Effector memory CD8-positive, alpha-beta T cell (primary cell): ENCODE results near the gene C15orf61.

ENCODE experiments used
- ATAC-seq: fragments of 150-1000 bp; cut with Tn5 transposase; replicated peaks from 2 replicates; pipeline ENCODE4 v1.10.0; 2021; ENCODE audit warnings: mild to moderate bottlenecking, moderate library complexity
- DNase-seq, 3 experiments: peaks; one replicate each; pipeline ENCODE4 v3.0.0; 2021
- H3K27ac Mint-ChIP-seq, 2 donors: one replicate each; pipeline ENCODE4 v1.8.0; 2022; ENCODE audit warnings: mild to moderate bottlenecking in 2 of 2, mixed read lengths in 2 of 2, moderate library complexity in 2 of 2
- H3K27me3 Mint-ChIP-seq, 2 donors: one replicate each; pipeline ENCODE4 v1.8.0; 2022; ENCODE audit warnings: mixed read lengths in 2 of 2
- H3K36me3 Mint-ChIP-seq: one replicate; pipeline ENCODE4 v1.8.0; 2022; ENCODE audit warnings: mild to moderate bottlenecking, moderate library complexity, mixed read lengths; ENCODE audit not compliant: insufficient read depth
- H3K4me1 Mint-ChIP-seq, 2 donors: one replicate each; pipeline ENCODE4 v1.8.0; 2022; ENCODE audit warnings: low read depth in 2 of 2, mixed read lengths in 2 of 2
- H3K4me3 Mint-ChIP-seq, 2 donors: one replicate each; pipeline ENCODE4 v1.8.0; 2022; ENCODE audit warnings: mild to moderate bottlenecking in 2 of 2, mixed read lengths in 2 of 2, moderate library complexity in 2 of 2
- H3K9me3 Mint-ChIP-seq, 2 donors: one replicate each; pipeline ENCODE4 v1.8.0; 2022; ENCODE audit warnings: mixed read lengths in 2 of 2

C15orf61 gene

DNA sequence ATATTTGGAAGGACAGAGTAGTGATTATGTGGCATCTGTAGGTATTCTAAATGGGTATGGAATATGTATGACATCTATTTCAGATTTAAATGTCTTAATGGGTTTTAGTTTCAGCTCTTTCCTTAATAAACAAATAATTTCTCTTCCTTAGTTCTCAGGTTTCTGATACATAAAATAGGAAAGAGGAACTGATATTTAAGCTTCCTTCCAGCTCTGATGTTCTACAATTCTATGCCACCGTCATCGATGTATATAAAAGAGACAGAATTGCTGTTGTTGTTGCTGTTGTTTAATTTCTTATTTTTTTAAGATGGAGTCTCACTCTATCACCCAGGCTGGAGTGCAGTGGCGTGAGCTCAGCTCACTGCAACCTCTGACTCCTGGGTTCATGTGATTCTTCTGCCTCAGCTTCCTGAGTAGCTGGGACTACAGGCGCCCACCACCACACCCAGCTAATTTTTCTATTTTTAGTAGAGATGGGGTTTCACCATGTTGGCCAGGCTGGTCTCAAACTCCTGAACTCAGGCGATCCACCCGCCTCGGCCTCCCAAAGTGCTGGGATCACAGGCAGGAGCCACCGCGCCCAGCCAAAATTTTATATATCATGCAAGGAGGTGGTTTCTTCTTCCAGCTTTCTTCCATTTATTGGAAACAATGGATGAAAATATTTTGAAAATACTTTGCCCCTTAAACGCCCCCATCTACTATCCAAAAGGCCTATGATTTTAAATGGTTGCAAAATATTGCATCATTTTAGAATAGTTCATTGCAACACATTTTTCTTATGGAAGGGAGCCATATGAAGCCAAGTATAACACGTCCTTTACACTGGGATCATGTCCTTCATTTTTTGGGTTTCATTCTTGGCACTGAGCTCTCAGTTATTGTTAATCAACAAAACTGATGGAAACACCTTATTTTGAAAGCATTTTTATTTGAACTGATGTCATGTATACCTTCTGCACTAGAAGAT, 13.9 kb upstream of the C15orf61 start:
- Mint-ChIP-seq H3K9me3 (no peaks in the 10 kb centered on the region), H3K4me1 (no peaks in the 10 kb centered on the region), H3K27ac (no peak overlapping the region), H3K27me3 (no peaks in the 10 kb centered on the region), H3K36me3 (peaks cover 11% of the 10 kb centered on the region), H3K4me3 (no peak overlapping the region)
- ATAC-seq (no peak), DNase-seq (no peak)

DNA sequence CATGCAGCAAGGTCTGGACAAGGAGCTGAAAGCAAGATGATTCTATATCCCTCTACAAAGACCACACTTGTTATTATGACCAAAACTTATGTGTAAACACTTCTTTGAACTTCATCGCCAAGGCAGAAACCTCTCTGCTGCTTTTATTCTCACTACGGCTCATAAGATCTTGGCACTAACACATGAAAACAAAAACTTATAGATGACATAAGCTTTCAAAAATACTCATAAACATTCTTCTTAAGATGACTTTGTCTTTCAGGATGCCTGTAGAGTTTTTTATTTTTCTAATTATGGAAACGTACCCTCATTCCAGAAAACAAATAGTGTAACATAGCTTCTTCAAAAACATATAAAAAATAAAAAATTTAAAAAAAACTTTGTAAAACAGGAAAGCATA, 12.5 kb upstream of the C15orf61 start:
- DNase-seq, result no peak
- ATAC-seq, result no peak
- Mint-ChIP-seq H3K36me3 (peaks cover 19% of the 10 kb centered on the region), H3K4me3 (no peak overlapping the region), H3K9me3 (no peaks in the 10 kb centered on the region), H3K4me1 (no peaks in the 10 kb centered on the region), H3K27ac (no peak overlapping the region), H3K27me3 (no peaks in the 10 kb centered on the region)

DNA sequence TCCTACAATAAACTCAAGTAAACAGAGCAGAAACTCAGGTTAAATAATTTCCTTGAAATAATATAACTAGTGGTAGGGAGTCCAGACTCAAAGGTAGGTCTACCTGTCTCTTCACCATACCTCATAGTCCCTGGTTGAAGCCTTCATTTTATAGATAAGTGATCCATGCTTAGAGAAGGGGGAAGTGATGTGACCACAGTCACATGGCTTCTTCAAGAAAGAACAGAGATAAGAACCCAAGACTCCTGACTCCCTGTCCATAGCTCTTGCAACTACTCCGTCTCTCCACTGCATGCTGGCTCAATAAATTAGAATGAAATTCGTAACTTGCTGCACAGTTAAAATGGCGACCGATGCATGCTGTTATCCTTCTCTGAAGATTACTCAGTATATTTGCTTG, 11.0 kb upstream of the C15orf61 start:
- DNase-seq (no peak), ATAC-seq (no peak)
- Mint-ChIP-seq H3K4me3 (no peak overlapping the region), H3K27me3 (no peaks in the 10 kb centered on the region), H3K4me1 (no peaks in the 10 kb centered on the region), H3K9me3 (no peaks in the 10 kb centered on the region), H3K27ac (no peak overlapping the region), H3K36me3 (peaks cover 19% of the 10 kb centered on the region)

DNA sequence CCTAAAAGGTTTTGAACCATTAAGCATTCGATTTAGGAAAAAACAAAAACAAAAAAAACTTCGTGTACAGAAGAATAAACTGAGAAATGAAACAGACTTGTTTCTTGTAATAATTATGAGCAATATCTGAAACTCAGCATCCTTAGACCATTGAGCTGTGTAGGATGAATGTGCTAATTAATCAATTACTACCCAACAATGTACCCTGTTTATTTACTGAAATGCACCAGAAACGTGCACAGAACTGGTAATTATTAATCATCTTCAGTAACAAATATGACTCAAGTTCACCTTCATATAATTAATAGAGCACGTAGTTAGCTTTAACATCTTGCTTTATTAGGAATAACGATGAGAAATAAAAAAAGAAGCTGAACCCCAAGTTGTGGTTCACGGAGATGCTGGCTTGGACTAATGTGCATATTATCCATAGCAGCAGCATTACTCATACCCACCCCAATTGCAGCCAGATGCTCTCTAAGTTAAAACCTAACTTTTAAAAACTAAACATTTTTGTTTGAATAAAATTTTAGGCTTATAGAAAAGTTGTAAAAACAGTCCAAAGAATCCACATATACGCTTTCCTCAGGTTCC, 10.2 kb upstream of the C15orf61 start:
- H3K4me1 Mint-ChIP-seq, result no peaks in the 10 kb centered on the region
- H3K27me3 Mint-ChIP-seq, result no peaks in the 10 kb centered on the region
- no peak overlapping the region for H3K4me3 Mint-ChIP-seq
- no peaks in the 10 kb centered on the region for H3K9me3 Mint-ChIP-seq
- H3K27ac Mint-ChIP-seq, result no peak overlapping the region
- DNase-seq (no peak), ATAC-seq (no peak)
- peaks cover 19% of the 10 kb centered on the region for H3K36me3 Mint-ChIP-seq

DNA sequence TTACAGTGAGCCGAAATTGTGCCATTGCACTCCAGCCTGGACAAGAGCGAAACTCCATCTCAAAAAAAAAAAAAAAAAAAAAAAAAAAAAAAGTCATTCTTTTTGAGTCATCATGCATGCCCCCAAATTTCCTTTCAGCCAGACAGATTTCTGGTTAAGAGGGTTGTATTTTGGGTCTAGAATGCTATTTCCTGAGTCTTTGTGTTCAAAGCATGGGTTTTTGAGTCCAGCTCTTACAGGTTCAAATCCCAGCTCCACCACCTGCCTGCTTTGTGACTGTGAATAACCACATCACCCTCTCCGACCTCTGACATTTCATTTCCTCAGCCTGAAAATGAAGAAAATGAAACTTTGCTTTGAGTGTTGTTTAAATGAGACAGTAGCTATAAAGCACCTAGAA, 9.3 kb upstream of the C15orf61 start:
- no peaks in the 10 kb centered on the region for H3K27me3 Mint-ChIP-seq
- no peaks in the 10 kb centered on the region for H3K4me1 Mint-ChIP-seq
- DNase-seq, result no peak
- no peak overlapping the region for H3K4me3 Mint-ChIP-seq
- H3K27ac Mint-ChIP-seq, result no peak overlapping the region
- H3K36me3 Mint-ChIP-seq, result peaks cover 19% of the 10 kb centered on the region
- ATAC-seq, result no peak
- H3K9me3 Mint-ChIP-seq, result no peaks in the 10 kb centered on the region

DNA sequence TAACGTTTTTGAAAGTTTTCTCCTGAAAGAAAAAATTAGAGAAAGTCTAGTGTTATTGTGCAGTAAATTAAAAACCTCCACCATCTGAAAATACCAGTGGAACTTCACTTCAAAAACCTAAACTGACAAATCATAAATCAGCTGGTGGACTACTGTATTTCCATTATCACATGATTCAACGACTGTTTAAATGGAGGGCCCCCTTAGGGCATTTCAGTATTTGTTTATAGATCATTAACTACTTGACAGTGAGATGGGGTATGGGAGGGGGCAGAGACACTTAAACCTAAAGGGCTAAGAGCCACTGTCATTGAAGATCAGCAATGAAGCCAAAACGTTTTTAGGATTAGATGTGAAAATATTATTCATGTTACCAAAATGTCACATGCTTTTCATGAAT, 8.8 kb upstream of the C15orf61 start:
- no peak for DNase-seq
- Mint-ChIP-seq H3K9me3 (no peaks in the 10 kb centered on the region), H3K27me3 (no peaks in the 10 kb centered on the region), H3K4me3 (no peak overlapping the region), H3K4me1 (no peaks in the 10 kb centered on the region), H3K36me3 (peaks cover 19% of the 10 kb centered on the region), H3K27ac (no peak overlapping the region)
- ATAC-seq, result no peak

DNA sequence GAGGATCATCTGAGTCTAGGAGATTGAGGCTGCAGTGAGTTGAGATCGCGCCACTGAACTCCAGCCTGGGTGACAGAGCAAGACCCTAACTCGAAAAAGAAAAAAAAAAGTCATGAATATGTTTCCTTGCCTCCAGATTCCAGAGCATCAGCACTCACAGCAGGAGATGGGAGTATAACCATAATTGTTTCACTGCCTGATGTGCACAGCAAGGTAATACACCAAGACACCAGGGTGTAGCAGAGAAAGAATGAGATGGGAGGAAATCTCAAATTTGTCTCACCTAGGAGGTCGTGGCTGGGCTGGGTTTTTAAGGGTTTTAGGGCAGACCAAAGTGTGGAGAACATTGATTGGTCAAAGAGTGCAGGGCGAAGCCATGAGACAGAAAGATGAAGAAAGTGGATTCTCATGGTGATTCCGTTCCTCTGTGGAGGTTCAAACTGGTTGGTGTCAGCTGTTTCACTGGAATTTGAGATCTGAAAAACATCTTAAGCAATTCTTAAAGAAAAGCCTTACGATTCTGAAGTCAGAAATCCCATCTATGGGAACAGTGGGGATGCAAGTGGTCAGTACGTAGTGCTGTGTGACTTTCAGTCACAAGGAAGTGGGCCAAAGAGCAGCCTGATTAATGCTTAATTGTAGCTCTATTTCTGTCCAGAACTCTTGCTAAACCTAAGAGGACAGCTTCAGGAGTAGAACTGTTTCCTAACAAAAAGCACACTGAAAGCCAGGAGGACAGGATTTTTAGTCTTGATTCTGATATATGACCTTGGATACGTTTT, 7.8 kb upstream of the C15orf61 start:
- Mint-ChIP-seq H3K9me3 (no peaks in the 10 kb centered on the region), H3K4me3 (no peak overlapping the region), H3K27me3 (no peaks in the 10 kb centered on the region), H3K27ac (no peak overlapping the region), H3K36me3 (peaks cover 19% of the 10 kb centered on the region), H3K4me1 (no peaks in the 10 kb centered on the region)
- DNase-seq (no peak), ATAC-seq (no peak)

DNA sequence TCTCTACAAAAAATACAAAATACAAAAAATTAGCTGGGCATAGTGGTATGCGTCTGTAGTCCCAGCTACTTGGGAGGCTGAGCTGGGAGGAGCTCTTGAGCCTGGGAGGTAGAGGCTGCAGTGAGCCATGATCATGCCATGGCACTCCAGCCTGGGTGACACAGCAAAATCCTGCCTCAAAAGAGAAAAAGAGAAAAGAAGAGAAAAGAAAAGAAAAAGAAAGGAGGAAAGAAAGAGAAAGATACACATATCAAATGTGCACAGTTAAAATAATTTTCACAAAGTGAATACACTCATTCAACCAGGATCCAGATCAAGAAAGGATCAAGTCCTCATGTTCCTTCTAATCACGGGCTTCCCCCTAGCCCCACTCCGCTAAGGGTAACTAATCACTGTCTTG, 5.8 kb upstream of the C15orf61 start:
- no peak for ATAC-seq
- H3K36me3 Mint-ChIP-seq, result peaks cover 16% of the 10 kb centered on the region
- no peak overlapping the region for H3K4me3 Mint-ChIP-seq

DNA sequence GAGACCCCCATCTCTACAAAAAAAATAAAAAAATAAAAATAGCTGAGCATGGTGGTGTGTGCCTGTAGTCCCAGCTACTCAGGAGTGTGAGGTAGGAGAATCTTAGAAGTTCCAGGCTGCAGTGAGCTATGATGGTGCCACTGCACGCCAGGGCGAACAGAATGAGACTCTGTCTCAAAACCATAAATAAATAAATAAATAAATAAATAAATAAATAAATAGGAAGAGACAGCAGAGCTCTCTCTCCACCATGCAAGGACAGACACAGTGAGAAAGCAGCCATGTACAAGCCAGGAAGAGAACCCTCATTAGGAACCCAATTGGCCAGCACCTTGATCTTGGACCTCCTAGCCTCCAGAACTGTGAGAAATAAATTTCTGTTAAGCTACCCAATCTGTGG, 5.4 kb upstream of the C15orf61 start:
- H3K4me1 Mint-ChIP-seq, result peaks cover 3% of the 10 kb centered on the region in 2 donors
- peaks cover 16% of the 10 kb centered on the region for H3K36me3 Mint-ChIP-seq
- H3K27ac Mint-ChIP-seq, result no peak overlapping the region
- no peak for ATAC-seq
- no peaks in the 10 kb centered on the region for H3K9me3 Mint-ChIP-seq
- DNase-seq, result no peak
- H3K4me3 Mint-ChIP-seq, result no peak overlapping the region
- no peaks in the 10 kb centered on the region for H3K27me3 Mint-ChIP-seq

More for the DNA sequence above, 5.8 kb upstream of the C15orf61 start:
- no peak for DNase-seq
- H3K27ac Mint-ChIP-seq, result no peak overlapping the region
- H3K27me3 Mint-ChIP-seq, result no peaks in the 10 kb centered on the region
- H3K4me1 Mint-ChIP-seq, result no peaks in the 10 kb centered on the region
- no peaks in the 10 kb centered on the region for H3K9me3 Mint-ChIP-seq

DNA sequence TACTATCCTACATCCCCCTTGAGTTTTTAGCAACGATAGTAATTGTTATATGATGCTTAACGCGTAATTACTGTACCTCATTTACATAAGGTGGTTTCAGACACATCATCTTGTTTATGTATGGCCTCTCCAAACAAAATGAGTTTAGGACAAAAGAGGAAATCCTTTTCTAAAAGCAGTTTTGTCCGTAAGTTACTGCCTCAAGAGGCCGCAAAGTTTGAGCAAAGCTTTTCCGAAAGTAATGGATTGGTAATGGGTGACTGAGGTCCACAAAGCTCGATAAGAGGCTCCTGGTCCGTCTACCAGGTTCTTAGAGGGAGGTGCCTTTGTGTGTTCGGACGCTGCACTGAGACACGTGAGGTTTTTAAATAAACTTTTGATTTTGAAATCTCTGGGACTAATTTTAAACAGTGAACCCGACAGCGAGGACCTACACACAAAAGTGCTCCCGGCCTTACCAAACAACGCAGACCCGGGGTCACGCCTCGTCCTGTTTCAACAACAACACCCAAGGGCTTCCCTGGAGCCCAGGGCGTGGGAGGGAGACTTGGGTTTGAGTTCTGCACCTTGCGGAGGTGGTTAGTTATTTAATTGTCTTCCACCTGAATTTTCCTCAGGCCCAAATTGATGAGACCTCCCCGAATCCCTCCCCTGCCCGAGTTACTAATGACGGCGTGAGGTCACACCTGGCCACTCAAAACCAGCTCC, 456 bp upstream of the C15orf61 start:
- Mint-ChIP-seq H3K27ac (peak overlapping the region; percentile 93 to 94), H3K36me3 (peaks cover 12% of the 10 kb centered on the region), H3K4me1 (peaks cover 18 to 33% of the 10 kb centered on the region in 2 donors), H3K27me3 (no peaks in the 10 kb centered on the region), H3K4me3 (peak overlapping the region; percentile 91 to 93), H3K9me3 (no peaks in the 10 kb centered on the region)
- DNase-seq, result peak in 1 of 3 experiments; percentile 2
- no peak for ATAC-seq

DNA sequence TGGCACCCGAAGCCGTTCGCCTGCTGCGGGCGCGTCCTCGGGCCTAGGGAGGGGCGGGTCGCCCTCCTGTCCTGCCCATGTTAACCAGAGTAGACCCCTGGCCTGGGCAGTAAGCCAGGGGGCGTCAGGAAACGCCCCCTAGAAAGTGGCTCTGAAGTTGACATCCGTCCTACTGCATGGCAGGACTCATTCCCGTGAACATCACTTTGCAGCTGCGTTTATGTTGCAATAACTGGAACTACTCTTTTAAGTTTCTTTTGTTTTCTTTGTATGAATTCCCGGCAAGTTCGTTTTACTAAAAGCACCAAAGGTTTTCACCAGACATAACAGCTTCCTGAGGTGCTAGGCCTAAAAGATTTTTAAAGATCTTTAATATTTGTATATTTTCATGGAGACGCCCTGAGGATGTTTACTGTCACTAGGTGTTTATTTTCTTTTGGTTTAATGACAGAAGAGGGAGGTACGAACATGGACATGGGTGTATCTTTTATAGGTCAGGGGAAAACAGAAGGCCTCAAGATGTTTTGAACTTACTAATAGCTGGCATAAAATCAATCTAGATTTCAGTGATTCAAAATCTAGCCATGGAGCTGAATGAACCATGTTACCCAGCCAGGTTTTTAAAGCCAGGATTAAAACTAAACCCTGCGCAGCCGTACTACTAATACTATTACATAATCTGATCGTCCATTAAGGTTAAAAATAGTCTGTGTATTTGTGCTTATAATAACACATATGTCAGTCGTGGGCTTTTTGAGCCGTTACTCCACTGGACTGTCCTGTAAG, 1.0 kb downstream of the C15orf61 start:
- Mint-ChIP-seq H3K4me3 (peak overlapping the region; percentile 91 to 93), H3K27me3 (no peaks in the 10 kb centered on the region), H3K4me1 (peaks cover 18 to 37% of the 10 kb centered on the region in 2 donors), H3K27ac (peak overlapping the region; percentile 93 to 94), H3K36me3 (peaks cover 12% of the 10 kb centered on the region), H3K9me3 (no peaks in the 10 kb centered on the region)
- DNase-seq (no peak), ATAC-seq (no peak)

DNA sequence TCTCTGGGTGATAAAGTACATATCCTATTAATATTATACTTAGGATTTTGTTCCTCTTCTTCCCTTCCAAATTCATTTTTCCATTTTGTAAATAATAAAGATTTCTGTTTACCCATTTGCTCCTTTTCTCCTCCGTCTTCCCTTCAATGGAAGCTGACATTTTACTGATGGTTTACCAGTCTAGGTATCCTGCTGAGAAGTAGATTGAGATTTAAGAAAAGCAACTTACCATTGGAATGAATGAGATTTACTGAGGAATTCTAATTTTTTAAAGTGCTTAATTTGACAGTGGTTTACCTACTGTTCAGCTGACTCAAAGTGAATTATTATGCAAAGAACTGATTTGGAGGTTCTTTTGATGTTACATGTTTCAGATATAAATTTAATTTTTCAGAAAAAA, 2.4 kb downstream of the C15orf61 start:
- Mint-ChIP-seq H3K36me3 (peaks cover 17% of the 10 kb centered on the region), H3K27me3 (no peaks in the 10 kb centered on the region), H3K27ac (peak overlapping the region in 1 of 2 donors; percentile 93), H3K9me3 (no peaks in the 10 kb centered on the region), H3K4me1 (peaks cover 18 to 37% of the 10 kb centered on the region in 2 donors), H3K4me3 (peak overlapping the region; percentile 91 to 93)
- DNase-seq (no peak), ATAC-seq (no peak)
